ENCODE results near the gene UGCG. TPM values are rescaled to one million over a fixed set of nuclear protein-coding genes. Genes with fewer than 3 reads are reported as not detected.

Gene UGCG
- total and polyA plus RNA-seq, 8 donors = 9.4 to 29.9 (median 13.7) TPM

- Histone ChIP-seq H3K4me1 (peaks cover 0 to 4% (median 0%) of the 10 kb centered on the region in 3 donors), H3K36me3 (no peaks in the 10 kb centered on the region), H3K27ac (no peak overlapping the region), H3K27me3 (no peaks in the 10 kb centered on the region), H3K4me3 (no peak overlapping the region), H3K9me3 (no peaks in the 10 kb centered on the region)
- no peak for ATAC-seq
- no peak for DNase-seq
- intact Hi-C loops (cut with DNase I) = no loop called here
- no peak for FAIRE-seq
- WGBS, 2 donors = 70 to 72% methylated on average over 2 of the region's 2 CpGs
- no peak for TF ChIP-seq CTCF (IDR thresholded peaks at IDR 0.05)
Observed at GRCh38 chr9:111948951-111949350, 52.3 kb downstream of the UGCG start.

- Histone ChIP-seq H3K4me1 (no peaks in the 10 kb centered on the region), H3K9me3 (no peaks in the 10 kb centered on the region), H3K27me3 (no peaks in the 10 kb centered on the region), H3K4me3 (no peak overlapping the region), H3K27ac (no peak overlapping the region), H3K36me3 (no peaks in the 10 kb centered on the region)
- intact Hi-C loops (cut with DNase I) = no loop called here
- 95 to 96% methylated on average over 3 of the region's 3 CpGs for WGBS, 2 donors
- DNase-seq = no peak
- ATAC-seq = no peak
- no peak for FAIRE-seq
- no peak for TF ChIP-seq CTCF (IDR thresholded peaks at IDR 0.05)
Observed at GRCh38 chr9:111949919-111950318, 53.3 kb downstream of the UGCG start.

GRCh38 chr9:111952559-111952958 is 55.9 kb downstream of the UGCG start:
- no peak for TF ChIP-seq CTCF (IDR thresholded peaks at IDR 0.05)
- intact Hi-C loops (cut with DNase I) = no loop called here
- no peaks in the 10 kb centered on the region for H3K9me3 ChIP-seq
- no peaks in the 10 kb centered on the region for H3K36me3 ChIP-seq
- ATAC-seq (no peak), DNase-seq (no peak), FAIRE-seq (no peak)
- no peaks in the 10 kb centered on the region for H3K27me3 ChIP-seq
- H3K4me1 ChIP-seq = peaks cover 0 to 4% (median 0%) of the 10 kb centered on the region in 3 donors
- 81 to 87% methylated on average over 3 of the region's 3 CpGs for WGBS, 2 donors
- no peak overlapping the region for H3K27ac ChIP-seq
- no peak overlapping the region for H3K4me3 ChIP-seq

GRCh38 chr9:111953444-111953843 is 56.8 kb downstream of the UGCG start:
- Histone ChIP-seq H3K27ac (no peak overlapping the region), H3K27me3 (no peaks in the 10 kb centered on the region), H3K36me3 (no peaks in the 10 kb centered on the region), H3K9me3 (no peaks in the 10 kb centered on the region), H3K4me1 (peaks cover 0 to 11% (median 0%) of the 10 kb centered on the region in 3 donors), H3K4me3 (no peak overlapping the region)
- DNase-seq (no peak), ATAC-seq (no peak), FAIRE-seq (no peak)
- 82 to 88% methylated on average over 3 of the region's 3 CpGs for WGBS, 2 donors
- intact Hi-C loops (cut with DNase I) = no loop called here
- no peak for TF ChIP-seq CTCF (IDR thresholded peaks at IDR 0.05)

GRCh38 chr9:111955048-111955447 is 58.4 kb downstream of the UGCG start:
- Histone ChIP-seq H3K27me3 (no peaks in the 10 kb centered on the region), H3K4me3 (no peak overlapping the region), H3K9me3 (no peaks in the 10 kb centered on the region), H3K4me1 (peaks cover 0 to 22% (median 0%) of the 10 kb centered on the region in 3 donors), H3K27ac (no peak overlapping the region), H3K36me3 (no peaks in the 10 kb centered on the region)
- FAIRE-seq = no peak
- no peak for TF ChIP-seq CTCF (IDR thresholded peaks at IDR 0.05)
- no peak for DNase-seq
- ATAC-seq = peak in 1 of 4 donors; percentile 44
- intact Hi-C loops (cut with DNase I) = no loop called here
- 65 to 69% methylated on average over 6 of the region's 6 CpGs for WGBS, 2 donors
